GM12878 (cell line): ENCODE measurements around the gene PLEK2. TPM values are rescaled to one million over a fixed set of nuclear protein-coding genes. Genes with fewer than 3 reads are reported as not detected.

ENCODE experiments used
- ATAC-seq: fragments of 200-7000 bp; cut with Tn5 transposase; 3 replicates; pipeline ENCODE4 v1.9.1; 2020; ENCODE audit warnings: mild to moderate bottlenecking, moderate library complexity
- BruUV-seq: library from RNA; stranded (reverse); fragments of 400-500 nt; replicated peaks from 2 replicates; lab custom pipeline; 2021; lab: Mats Ljungman, UMichigan
- CTCF ChIA-PET: fragments of 300-600 bp; sonication (Branson Sonifier 250); formaldehyde crosslinking; extraction: SDS; loops from one replicate; lab custom pipeline; 2021; ENCODE audit warnings: inconsistent platforms; lab: Yijun Ruan, JAX
- POLR2A ChIA-PET: fragments of 350-600 bp; formaldehyde crosslinking; extraction: SDS; loops from one replicate; lab custom pipeline; 2021; ENCODE audit warnings: inconsistent platforms; lab: Charles Lee
- RAD21 ChIA-PET: fragments of 300-600 bp; sonication (Branson Sonifier 250); formaldehyde crosslinking; loops from one replicate; lab custom pipeline; 2023; ENCODE audit warnings: antibody characterized with exemption; ENCODE audit not compliant: unreplicated experiment; lab: Charles Lee
- SMC1A ChIA-PET: fragments of 300-600 bp; sonication (Branson Sonifier 250); formaldehyde crosslinking; loops from one replicate; lab custom pipeline; 2023; ENCODE audit not compliant: unreplicated experiment, uncharacterized antibody; lab: Charles Lee
- DNase-seq: peaks from one replicate; pipeline ENCODE4 v3.0.0-alpha.2; 2011; ENCODE audit warnings: low read depth, low spot score
- FAIRE-seq: peaks from 3 replicates; lab custom pipeline; 2011; peaks lifted over from hg19 to GRCh38; lab: Jason Lieb, UNC
- H2AFZ ChIP-seq: 2 replicates; pipeline ENCODE4 v1.6.0; 2011; ENCODE audit warnings: low read depth, low read length, control low read depth; ENCODE audit not compliant: control insufficient read depth
- H3K27ac ChIP-seq: 2 replicates; pipeline ENCODE4 v1.5.1; 2011; ENCODE audit warnings: control low read depth; ENCODE audit not compliant: control insufficient read depth, insufficient read depth
- H3K27me3 ChIP-seq, 2 experiments: replicated peaks in 1 of 2; 2 replicates each; pipeline versions ENCODE4 v1.6.0 to v1.6.1; 2011; ENCODE audit warnings: low read length in 1 of 2; ENCODE audit not compliant: control insufficient read depth in 2 of 2, insufficient read depth in 2 of 2
- H3K36me3 ChIP-seq, 2 experiments: 2 replicates each; pipeline ENCODE4 v1.5.1; 2011; ENCODE audit warnings: low read length in 1 of 2; ENCODE audit not compliant: control insufficient read depth in 2 of 2, insufficient read depth in 2 of 2
- H3K4me1 ChIP-seq: 2 replicates; pipeline ENCODE4 v1.6.1; 2011; ENCODE audit warnings: mild to moderate bottlenecking, low read length, moderate library complexity, mixed read lengths; ENCODE audit not compliant: control insufficient read depth, insufficient read depth
- H3K4me2 ChIP-seq: 2 replicates; pipeline ENCODE4 v1.6.0; 2011; ENCODE audit warnings: control low read depth; ENCODE audit not compliant: control insufficient read depth, insufficient read depth
- H3K4me3 ChIP-seq: fragments of 200-600 bp; sonication (generic); 2 replicates; pipeline ENCODE4 v1.5.1; 2016
- H3K79me2 ChIP-seq: 2 replicates; pipeline ENCODE4 v1.6.0; 2011; ENCODE audit warnings: low read length; ENCODE audit not compliant: control insufficient read depth, insufficient read depth
- H3K9ac ChIP-seq: 2 replicates; pipeline ENCODE4 v1.8.0; 2011; ENCODE audit warnings: low read length, control low read depth, mixed read lengths; ENCODE audit not compliant: control insufficient read depth, insufficient read depth
- H3K9me3 ChIP-seq: replicated peaks from 3 replicates; pipeline ENCODE4 v1.5.1; 2011; ENCODE audit warnings: mild to moderate bottlenecking, low read length; ENCODE audit not compliant: control insufficient read depth, insufficient read depth
- H4K20me1 ChIP-seq: 2 replicates; pipeline ENCODE4 v1.6.0; 2011; ENCODE audit not compliant: control insufficient read depth, insufficient read depth
- ATF7 ChIP-seq: fragments of 450-650 bp; IDR thresholded peaks from 2 replicates; pipeline ENCODE4 v1.6.1; 2016; ENCODE audit warnings: low read depth, mild to moderate bottlenecking
- EED ChIP-seq: sonication (generic); IDR thresholded peaks from 2 replicates; pipeline ENCODE4 v1.6.1; 2016; ENCODE audit warnings: antibody characterized with exemption, low read depth
- EP300 ChIP-seq, 2 experiments: fragments of 150-350 bp in 1 of 2; IDR thresholded peaks; 2 replicates each; pipeline ENCODE4 v1.6.1; 2011 to 2012; ENCODE audit warnings: low read depth in 2 of 2, low read length in 2 of 2, borderline replicate concordance in 1 of 2, improper control_type of control experiment in 1 of 2, inconsistent platforms in 1 of 2; ENCODE audit not compliant: control insufficient read depth in 1 of 2
- IRF3 ChIP-seq: fragments of 450-650 bp; IDR thresholded peaks from 2 replicates; pipeline ENCODE4 v1.6.1; 2014; ENCODE audit warnings: mild to moderate bottlenecking
- KLF5 ChIP-seq: fragments of 450-650 bp; IDR thresholded peaks from 2 replicates; pipeline ENCODE4 v1.6.1; 2014; ENCODE audit warnings: mild to moderate bottlenecking; ENCODE audit not compliant: partially characterized antibody
- LARP7 ChIP-seq: fragments of 450-650 bp; IDR thresholded peaks from 2 replicates; pipeline ENCODE4 v1.6.1; 2017; ENCODE audit warnings: mild to moderate bottlenecking
- SRF ChIP-seq, 2 experiments: IDR thresholded peaks; 2 replicates each; pipeline ENCODE4 v1.6.1; 2011; ENCODE audit warnings: low read depth in 2 of 2, low read length in 2 of 2, mild to moderate bottlenecking in 1 of 2, moderate library complexity in 1 of 2
- WGBS: methylation state at CpG from one replicate; pipeline ENCODE4 v1.1.6; 2016; ENCODE audit warnings: low lambda C conversion rate; ENCODE audit not compliant: insufficient replicate concordance, insufficient coverage; ENCODE audit errors: missing lambda C conversion rate; 5-methylcytosine and 5-hydroxymethylcytosine counted together
- in situ Hi-C: fragments of 300-500 bp; cut with MboI; formaldehyde crosslinking; loops from 9 replicates; pipeline ENCODE4 v1.14.3; 2018; ENCODE audit warnings: mixed read lengths
- intact Hi-C: fragments of 100-400 bp; cut with micrococcal nuclease; formaldehyde crosslinking; loops from one replicate; pipeline ENCODE4 v1.14.2; 2022; ENCODE audit not compliant: unreplicated experiment
- polyA plus RNA-seq, 11 experiments: library from polyadenylated mRNA; depleted of rRNA in 4 of 11; unstranded in 6 of 11; stranded (reverse) in 5 of 11; fragments of >200 nt; fragmentation: Nextera tagmentation in 4 of 11; fragmentation: Illumina TruSeq in 1 of 11; extraction: Ambion mirVana in 4 of 11; extraction: Trizol in 1 of 11; gene quantifications; 1 replicate in 1 of 11; 2 replicates in 10 of 11; pipeline versions ENCODE4 v1.2.1 to v1.2.3, GENCODE V29; 2011 to 2016; ENCODE audit warnings: inconsistent platforms in 2 of 11, missing spikeins in 2 of 11, low read depth in 1 of 11
- total RNA-seq, 4 experiments: library from RNA; depleted of rRNA in 3 of 4; stranded (reverse); fragments of >200 nt in 3 of 4; fragmentation: Illumina TruSeq in 1 of 4; extraction: Trizol in 1 of 4; gene quantifications; 2 replicates each; pipeline versions ENCODE4 v1.2.1 to v1.2.3, GENCODE V29; 2013 to 2021

PLEK2 gene
- total and polyA plus RNA-seq, 10 of the 15 experiments (the other 5 are each of a cell fraction or from before 2014, with no cell fraction given), result 0.08 to 0.20 TPM; not detected in 8

DNA sequence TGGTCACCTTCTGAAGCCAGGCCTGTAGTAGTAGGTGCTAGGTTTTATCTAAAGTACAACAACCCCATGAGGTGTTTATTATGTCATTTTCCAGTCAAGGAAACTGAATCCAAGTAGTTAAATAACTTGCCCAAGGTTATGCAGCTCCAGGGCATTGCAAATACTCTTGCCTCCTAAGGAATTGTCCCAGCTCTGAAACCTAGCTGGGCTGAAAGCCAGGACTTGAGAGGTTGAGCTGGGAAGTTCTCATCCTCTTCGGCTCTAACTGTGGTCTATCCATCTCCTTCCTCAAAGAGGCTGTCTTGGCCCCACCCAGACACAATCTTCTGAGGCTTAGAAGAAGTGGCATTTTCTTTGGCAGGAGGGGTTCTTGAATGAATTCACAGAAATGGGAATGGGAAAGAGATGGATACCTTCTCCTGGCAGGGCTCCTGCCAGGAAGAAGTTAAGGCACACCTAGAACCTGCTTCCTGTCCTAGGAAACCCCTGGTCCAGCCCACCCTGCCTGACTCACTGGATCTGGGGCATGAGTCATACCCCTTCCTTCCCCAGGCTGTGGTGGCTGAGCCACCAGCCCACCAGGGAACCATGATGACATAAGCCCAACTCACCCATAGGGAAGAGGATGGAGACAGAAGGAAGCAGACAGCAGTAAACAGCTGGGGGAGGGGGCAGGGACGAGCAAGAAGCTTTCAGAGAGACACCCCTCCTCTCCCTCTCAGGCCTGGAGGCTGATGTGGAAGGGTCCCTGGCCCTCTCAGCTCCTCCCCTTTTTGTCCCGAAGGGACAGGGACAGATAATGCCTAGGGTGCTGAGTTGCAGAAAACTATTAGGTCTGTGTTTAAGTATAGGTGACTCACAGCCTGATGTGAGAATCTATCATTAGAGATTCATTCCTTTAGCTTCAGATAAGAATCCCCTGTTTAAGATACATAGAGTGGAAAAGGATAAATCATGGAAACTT, 2.1 kb upstream of the PLEK2 start (continued):
- no peak for TF ChIP-seq EP300 (IDR thresholded peaks at IDR 0.05; ENCODE audit: borderline replicate concordance in 1 of 2, control insufficient read depth in 1 of 2, low read depth in 2 of 2, low read length in 2 of 2)
- no peak for TF ChIP-seq EED
- TF ChIP-seq, all 136 proteins: peak for 0

DNA sequence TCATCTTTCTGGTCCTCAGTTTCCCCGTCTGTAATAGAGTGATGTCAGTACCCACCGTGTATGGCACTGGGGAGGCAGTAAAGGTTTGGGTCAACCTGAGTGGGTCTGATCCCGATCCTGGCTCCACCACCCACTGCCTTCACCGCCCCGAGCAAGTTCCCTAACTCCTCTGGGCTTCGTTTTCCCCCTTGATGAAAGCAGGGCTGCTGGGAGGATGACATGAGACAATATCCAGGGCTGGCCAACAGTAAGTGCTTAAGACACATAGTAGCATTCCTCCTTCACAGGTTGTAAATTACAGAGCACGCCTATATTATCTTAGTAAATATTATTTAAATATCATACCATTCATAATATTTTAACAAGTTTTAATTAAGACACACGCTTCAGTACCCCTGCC, 595 bp downstream of the PLEK2 start:
- Histone ChIP-seq H3K36me3 (no peaks in the 10 kb centered on the region), H3K4me3 (no peak overlapping the region), H3K27ac (no peak overlapping the region), H3K4me1 (no peaks in the 10 kb centered on the region), H3K4me2 (no peak overlapping the region), H3K27me3 (no peaks in the 10 kb centered on the region), H4K20me1 (no peaks in the 10 kb centered on the region), H3K9ac (no peak overlapping the region), H3K79me2 (no peaks in the 10 kb centered on the region), H2AFZ (no peak overlapping the region), H3K9me3 (no peaks in the 10 kb centered on the region)
- ChIA-PET RAD21 (no interaction called here), POLR2A (no interaction called here), SMC1A (interaction anchor here (0.8 kb wide), 1 partner anchor 13 kb away, joined by 3 read pairs; no protein-coding TSS in a partner anchor), CTCF (interaction anchor here (0.6 to 1.3 kb wide), 4 partner anchors 9 to 1052 kb away, joined by 3 to 4 read pairs (median 4); no protein-coding TSS in a partner anchor)
- WGBS, result 35% methylated on average over 8 of the region's 8 CpGs
- no peak for ATAC-seq
- no peak for DNase-seq
- no peak for TF ChIP-seq LARP7
- no peak for TF ChIP-seq ATF7
- no peak for TF ChIP-seq KLF5
- TF ChIP-seq SRF (IDR thresholded peaks at IDR 0.05; ENCODE audit: low read depth in 2 of 2, low read length in 2 of 2), result no peak
- no peak for TF ChIP-seq IRF3
- intact Hi-C loops (no loop called here), in situ Hi-C loops (no loop called here)
- no TSS peak for BruUV-seq
- FAIRE-seq, result no peak
